ENCODE results near the gene ZNF587B.
"Not testable (repeated sequence)": the region's sequence is repeated elsewhere in the genome, so short reads cannot be mapped to it uniquely, and the experiment has no call there.

The ZNF587B gene

GRCh38 chr19:57830071-57830602, at the start of gene ZNF587B:
ZNF587B (plus strand) TSS chr19:57830299; CDS start chr19:57830529, 230 bp downstream.
- no peak for TF ChIP-seq CTCF (IDR thresholded peaks at IDR 0.05; ENCODE audit: extremely low read depth, insufficient read depth, missing control alignments)
- DNase-seq (ENCODE audit: low spot score): no peak
- in situ Hi-C loops (cut with MboI; ENCODE audit: low pct_unique_long_range_greater_than_20kb, low sequenced_read_pairs, unreplicated experiment): no loop called here

GRCh38 chr19:57786286-57786685, 43.8 kb upstream of the ZNF587B start:
- in situ Hi-C loops (cut with MboI; ENCODE audit: low pct_unique_long_range_greater_than_20kb, low sequenced_read_pairs, unreplicated experiment): no loop called here
- TF ChIP-seq CTCF (IDR thresholded peaks at IDR 0.05; ENCODE audit: extremely low read depth, insufficient read depth, missing control alignments): no peak
- no peak for DNase-seq (ENCODE audit: low spot score)

GRCh38 chr19:57786906-57787305, 43.2 kb upstream of the ZNF587B start:
- no peak for DNase-seq (ENCODE audit: low spot score)
- in situ Hi-C loops (cut with MboI; ENCODE audit: low pct_unique_long_range_greater_than_20kb, low sequenced_read_pairs, unreplicated experiment): no loop called here
- no peak for TF ChIP-seq CTCF (IDR thresholded peaks at IDR 0.05; ENCODE audit: extremely low read depth, insufficient read depth, missing control alignments)

- TF ChIP-seq CTCF (IDR thresholded peaks at IDR 0.05; ENCODE audit: extremely low read depth, insufficient read depth, missing control alignments): no peak
- in situ Hi-C loops (cut with MboI; ENCODE audit: low pct_unique_long_range_greater_than_20kb, low sequenced_read_pairs, unreplicated experiment): no loop called here
- no peak for DNase-seq (ENCODE audit: low spot score)
Measured at GRCh38 chr19:57788114-57788692, 41.9 kb upstream of the ZNF587B start.

GRCh38 chr19:57789288-57789687, 40.8 kb upstream of the ZNF587B start:
- no peak for DNase-seq (ENCODE audit: low spot score)
- TF ChIP-seq CTCF (IDR thresholded peaks at IDR 0.05; ENCODE audit: extremely low read depth, insufficient read depth, missing control alignments): no peak
- in situ Hi-C loops (cut with MboI; ENCODE audit: low pct_unique_long_range_greater_than_20kb, low sequenced_read_pairs, unreplicated experiment): no loop called here

GRCh38 chr19:57796580-57796979, 33.5 kb upstream of the ZNF587B start:
- DNase-seq (ENCODE audit: low spot score); in situ Hi-C loops (cut with MboI; ENCODE audit: low pct_unique_long_range_greater_than_20kb, low sequenced_read_pairs, unreplicated experiment): not testable (repeated sequence)

GRCh38 chr19:57800696-57801095, 29.4 kb upstream of the ZNF587B start:
- TF ChIP-seq CTCF (IDR thresholded peaks at IDR 0.05; ENCODE audit: extremely low read depth, insufficient read depth, missing control alignments): no peak
- in situ Hi-C loops (cut with MboI; ENCODE audit: low pct_unique_long_range_greater_than_20kb, low sequenced_read_pairs, unreplicated experiment): no loop called here
- no peak for DNase-seq (ENCODE audit: low spot score)

Data from GM13977 (cell line).